GM19467 (cell line): ENCODE results near the gene GRIK1.

Experiments
- ATAC-seq: cut with Tn5 transposase; IDR thresholded peaks from one replicate; pipeline ENCODE4 v1.9.1; 2021; ENCODE audit warnings: mild to moderate bottlenecking, moderate library complexity; ENCODE audit not compliant: unreplicated experiment

GRIK1 gene

GRCh38 chr21:29834617-29835016, 105.2 kb downstream of the GRIK1 start:
- ATAC-seq, result no peak

GRCh38 chr21:29832217-29832616, 107.6 kb downstream of the GRIK1 start:
- ATAC-seq, result no peak

GRCh38 chr21:29829564-29830275, 110.1 kb downstream of the GRIK1 start:
- no peak for ATAC-seq

- no peak for ATAC-seq
Measured at GRCh38 chr21:29827647-29828046, 112.1 kb downstream of the GRIK1 start.

- no peak for ATAC-seq
Measured at GRCh38 chr21:29827236-29827635, 112.6 kb downstream of the GRIK1 start.

- no peak for ATAC-seq
Measured at GRCh38 chr21:29826386-29826785, 113.4 kb downstream of the GRIK1 start.

GRCh38 chr21:29825936-29826335, 113.9 kb downstream of the GRIK1 start:
- no peak for ATAC-seq

GRCh38 chr21:29825345-29825744, 114.5 kb downstream of the GRIK1 start:
- ATAC-seq, result no peak

GRCh38 chr21:29822064-29822463, 117.7 kb downstream of the GRIK1 start:
- no peak for ATAC-seq

GRCh38 chr21:29821230-29821629, 118.6 kb downstream of the GRIK1 start:
- ATAC-seq, result no peak

- ATAC-seq, result no peak
Measured at GRCh38 chr21:29819675-29820326, 120.0 kb downstream of the GRIK1 start.

GRCh38 chr21:29818383-29818921, 121.3 kb downstream of the GRIK1 start:
- ATAC-seq, result no peak

- ATAC-seq, result no peak
Measured at GRCh38 chr21:29817450-29817849, 122.3 kb downstream of the GRIK1 start.

- ATAC-seq, result no peak
Measured at GRCh38 chr21:29812947-29813346, 126.8 kb downstream of the GRIK1 start.

- ATAC-seq, result no peak
Measured at GRCh38 chr21:29810871-29811270, 128.9 kb downstream of the GRIK1 start.

GRCh38 chr21:29808153-29808552, 131.6 kb downstream of the GRIK1 start:
- no peak for ATAC-seq

GRCh38 chr21:29805105-29805504, 134.7 kb downstream of the GRIK1 start:
- no peak for ATAC-seq

GRCh38 chr21:29803191-29803590, 136.6 kb downstream of the GRIK1 start:
- ATAC-seq, result no peak

GRCh38 chr21:29801122-29801521, 138.7 kb downstream of the GRIK1 start:
- ATAC-seq, result no peak

GRCh38 chr21:29800056-29800455, 139.7 kb downstream of the GRIK1 start:
- ATAC-seq, result no peak

- ATAC-seq, result no peak
Measured at GRCh38 chr21:29798840-29799239, 141.0 kb downstream of the GRIK1 start.

- ATAC-seq, result no peak
Measured at GRCh38 chr21:29797155-29797554, 142.6 kb downstream of the GRIK1 start.
